Neural progenitor cell (in vitro differentiated cells): Measurements from ENCODE around the gene PEAK1. TPM values are rescaled to one million over a fixed set of nuclear protein-coding genes. Genes with fewer than 3 reads are reported as not detected.

Experiments
- DNase-seq: peaks from one replicate; pipeline ENCODE4 v3.0.0-alpha.2; 2016; ENCODE audit warnings: low spot score
- H2AFZ ChIP-seq: fragments of 200-600 bp; sonication (generic); replicated peaks from 2 replicates; pipeline ENCODE4 v1.6.1; 2016; ENCODE audit warnings: antibody characterized with exemption
- H3F3A ChIP-seq: fragments of 200-600 bp; sonication (generic); 2 replicates; pipeline ENCODE4 v1.6.1; 2016; ENCODE audit warnings: antibody characterized with exemption, low read depth
- H3K27ac ChIP-seq: fragments of 200-600 bp; sonication (generic); 2 replicates; pipeline ENCODE4 v1.5.1; 2016; ENCODE audit warnings: mild to moderate bottlenecking
- H3K27me3 ChIP-seq: fragments of 200-600 bp; sonication (generic); 2 replicates; pipeline ENCODE4 v1.6.1; 2016; ENCODE audit warnings: mild to moderate bottlenecking, moderate library complexity
- H3K36me3 ChIP-seq: fragments of 200-600 bp; sonication (generic); 2 replicates; pipeline ENCODE4 v1.5.1; 2016
- H3K4me1 ChIP-seq: fragments of 200-600 bp; sonication (generic); 2 replicates; pipeline ENCODE4 v1.6.1; 2016; ENCODE audit warnings: mixed run types
- H3K4me2 ChIP-seq: fragments of 200-600 bp; sonication (generic); 2 replicates; pipeline ENCODE4 v1.6.1; 2016
- H3K4me3 ChIP-seq: fragments of 200-600 bp; sonication (generic); 2 replicates; pipeline ENCODE4 v1.5.1; 2016
- H3K79me2 ChIP-seq: fragments of 200-600 bp; sonication (generic); 2 replicates; pipeline ENCODE4 v1.6.1; 2016; ENCODE audit warnings: low read depth
- H3K9ac ChIP-seq: fragments of 200-600 bp; sonication (generic); 2 replicates; pipeline ENCODE4 v1.6.1; 2016
- H3K9me3 ChIP-seq: fragments of 200-600 bp; sonication (generic); 2 replicates; pipeline ENCODE4 v1.5.1; 2016; ENCODE audit warnings: low read depth
- H4K20me1 ChIP-seq: fragments of 200-600 bp; sonication (generic); 2 replicates; pipeline ENCODE4 v1.6.1; 2016; ENCODE audit warnings: low read depth
- H3K27ac Mint-ChIP-seq: 3 replicates; pipeline ENCODE4 v1.8.0; 2021; ENCODE audit warnings: mixed read lengths
- H3K27me3 Mint-ChIP-seq: 2 replicates; pipeline ENCODE4 v1.8.0; 2022; ENCODE audit warnings: low read depth, mild to moderate bottlenecking, inconsistent platforms, moderate library complexity, mixed read lengths; ENCODE audit not compliant: insufficient read depth
- H3K36me3 Mint-ChIP-seq: 3 replicates; pipeline ENCODE4 v1.8.0; 2021; ENCODE audit warnings: mixed read lengths
- H3K4me1 Mint-ChIP-seq: 3 replicates; pipeline ENCODE4 v1.8.0; 2021; ENCODE audit warnings: mixed read lengths
- H3K4me3 Mint-ChIP-seq: 3 replicates; pipeline ENCODE4 v1.8.0; 2021; ENCODE audit warnings: mild to moderate bottlenecking, moderate library complexity, mixed read lengths
- H3K9me3 Mint-ChIP-seq: 3 replicates; pipeline ENCODE4 v1.8.0; 2020; ENCODE audit warnings: mixed read lengths
- CTCF ChIP-seq: fragments of 200-600 bp; sonication (generic); IDR thresholded peaks from 2 replicates; pipeline ENCODE4 v1.5.1; 2017; ENCODE audit warnings: antibody characterized with exemption, mild to moderate bottlenecking
- EZH2 ChIP-seq: fragments of 200-600 bp; sonication (generic); IDR thresholded peaks from 2 replicates; pipeline ENCODE4 v1.6.1; 2017; ENCODE audit warnings: antibody characterized with exemption, mild to moderate bottlenecking, moderate library complexity
- EZH2phosphoT487 ChIP-seq: fragments of 200-600 bp; sonication (generic); IDR thresholded peaks from 2 replicates; pipeline ENCODE4 v1.6.1; 2017; ENCODE audit warnings: antibody characterized with exemption
- total RNA-seq: library from RNA; depleted of rRNA; stranded (reverse); fragments of >200 nt; gene quantifications from 2 replicates; pipeline ENCODE4 v1.2.3, GENCODE V29; 2015; ENCODE audit warnings: low replicate concordance

Gene PEAK1
- total RNA-seq, 1 donor from 2014 or later: 30.9 TPM

- DNase-seq: no peak
- no peaks in the 10 kb centered on the region for H3K9me3 ChIP-seq
- no peaks in the 10 kb centered on the region for H3K27me3 ChIP-seq
- no peak for TF ChIP-seq CTCF
- no peak overlapping the region for H3K4me3 Mint-ChIP-seq
- no peaks in the 10 kb centered on the region for H3K4me1 Mint-ChIP-seq
- H3F3A ChIP-seq: no peaks in the 10 kb centered on the region
- no peaks in the 10 kb centered on the region for H4K20me1 ChIP-seq
- H3K27ac ChIP-seq: no peak overlapping the region
- H3K9me3 Mint-ChIP-seq: no peaks in the 10 kb centered on the region
- no peaks in the 10 kb centered on the region for H3K4me1 ChIP-seq
- no peak overlapping the region for H3K4me3 ChIP-seq
- no peaks in the 10 kb centered on the region for H3K79me2 ChIP-seq
- H3K9ac ChIP-seq: no peak overlapping the region
- no peaks in the 10 kb centered on the region for H3K36me3 ChIP-seq
- no peak overlapping the region for H3K27ac Mint-ChIP-seq
- H2AFZ ChIP-seq: no peak overlapping the region
- no peaks in the 10 kb centered on the region for H3K27me3 Mint-ChIP-seq
- no peak overlapping the region for H3K4me2 ChIP-seq
- H3K36me3 Mint-ChIP-seq: no peaks in the 10 kb centered on the region
These were observed 248.5 kb downstream of the PEAK1 start for GRCh38 chr15:77171221-77171967.

- H3K4me1 ChIP-seq: no peaks in the 10 kb centered on the region
- H3K27ac ChIP-seq: no peak overlapping the region
- H3K9me3 ChIP-seq: no peaks in the 10 kb centered on the region
- no peak overlapping the region for H3K4me3 ChIP-seq
- H3F3A ChIP-seq: no peaks in the 10 kb centered on the region
- H3K4me1 Mint-ChIP-seq: peaks cover 4% of the 10 kb centered on the region
- H3K27me3 Mint-ChIP-seq: no peaks in the 10 kb centered on the region
- no peaks in the 10 kb centered on the region for H3K36me3 Mint-ChIP-seq
- H3K79me2 ChIP-seq: no peaks in the 10 kb centered on the region
- H3K27me3 ChIP-seq: no peaks in the 10 kb centered on the region
- no peaks in the 10 kb centered on the region for H3K36me3 ChIP-seq
- no peaks in the 10 kb centered on the region for H4K20me1 ChIP-seq
- H3K4me3 Mint-ChIP-seq: no peak overlapping the region
- no peak overlapping the region for H3K4me2 ChIP-seq
- no peaks in the 10 kb centered on the region for H3K9me3 Mint-ChIP-seq
- no peak overlapping the region for H3K9ac ChIP-seq
- TF ChIP-seq CTCF (no peak), EZH2 (no peak), EZH2phosphoT487 (no peak)
- no peak overlapping the region for H2AFZ ChIP-seq
- no peak for DNase-seq
- H3K27ac Mint-ChIP-seq: no peak overlapping the region
These were observed 251.3 kb downstream of the PEAK1 start for GRCh38 chr15:77168616-77169015.

- Mint-ChIP-seq H3K9me3 (no peaks in the 10 kb centered on the region), H3K36me3 (no peaks in the 10 kb centered on the region), H3K4me1 (peaks cover 4% of the 10 kb centered on the region), H3K4me3 (no peak overlapping the region), H3K27ac (no peak overlapping the region), H3K27me3 (no peaks in the 10 kb centered on the region)
- H3K79me2 ChIP-seq: no peaks in the 10 kb centered on the region
- H3K27ac ChIP-seq: no peak overlapping the region
- no peaks in the 10 kb centered on the region for H3K9me3 ChIP-seq
- no peak overlapping the region for H3K9ac ChIP-seq
- H3K4me2 ChIP-seq: no peak overlapping the region
- no peaks in the 10 kb centered on the region for H3K27me3 ChIP-seq
- no peak overlapping the region for H3K4me3 ChIP-seq
- DNase-seq: no peak
- no peaks in the 10 kb centered on the region for H3F3A ChIP-seq
- no peaks in the 10 kb centered on the region for H3K36me3 ChIP-seq
- no peak overlapping the region for H2AFZ ChIP-seq
- no peaks in the 10 kb centered on the region for H4K20me1 ChIP-seq
- TF ChIP-seq EZH2phosphoT487: no peak
- no peak for TF ChIP-seq EZH2
- TF ChIP-seq CTCF: no peak
- no peaks in the 10 kb centered on the region for H3K4me1 ChIP-seq
These were observed 251.8 kb downstream of the PEAK1 start for GRCh38 chr15:77168141-77168540.
